HEK293T (cell line): ENCODE results near the gene TSNAX.

Source experiments
- BHLHE40 ChIP-seq: fragments of 450-650 bp; IDR thresholded peaks from 2 replicates; pipeline ENCODE4 v1.6.1; 2016; ENCODE audit warnings: mild to moderate bottlenecking, moderate library complexity, borderline replicate concordance
- FOXA1 ChIP-seq: fragments of 450-650 bp; IDR thresholded peaks from 2 replicates; pipeline ENCODE4 v1.6.1; 2016; ENCODE audit warnings: mild to moderate bottlenecking
- SP1 ChIP-seq: fragments of 450-650 bp; IDR thresholded peaks from 2 replicates; pipeline ENCODE4 v1.6.1; 2017
- ZNF384 ChIP-seq: fragments of 450-650 bp; IDR thresholded peaks from 2 replicates; pipeline ENCODE4 v1.6.1; 2016
- TF ChIP-seq, protein P1 (sequence below): fragments of 450-650 bp; IDR thresholded peaks from 2 replicates; pipeline ENCODE4 v1.6.1; 2016

DNA sequence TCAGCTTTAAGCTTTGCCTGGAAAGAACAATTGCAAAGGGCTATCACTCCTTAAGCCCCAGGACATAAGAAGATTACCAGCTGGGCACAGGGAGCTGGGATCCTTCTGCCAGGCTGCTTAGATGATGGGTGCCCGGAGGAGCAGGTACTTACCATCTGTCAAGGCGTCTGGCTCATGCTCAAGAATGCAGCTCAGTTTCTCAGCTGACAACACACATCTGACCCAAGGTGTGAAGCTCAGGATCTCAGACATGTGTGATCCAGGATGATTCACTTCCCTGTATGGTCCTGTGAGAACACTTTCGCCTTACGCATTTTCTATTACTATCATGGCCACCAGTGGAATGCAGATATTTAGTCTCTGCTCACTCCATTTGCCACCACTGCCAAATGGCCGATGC lies 83.4 kb downstream of the TSNAX start:
- no peak for TF ChIP-seq SP1
- TF ChIP-seq FOXA1 = no peak
- TF ChIP-seq BHLHE40 = no peak
- TF ChIP-seq, protein P1, sequence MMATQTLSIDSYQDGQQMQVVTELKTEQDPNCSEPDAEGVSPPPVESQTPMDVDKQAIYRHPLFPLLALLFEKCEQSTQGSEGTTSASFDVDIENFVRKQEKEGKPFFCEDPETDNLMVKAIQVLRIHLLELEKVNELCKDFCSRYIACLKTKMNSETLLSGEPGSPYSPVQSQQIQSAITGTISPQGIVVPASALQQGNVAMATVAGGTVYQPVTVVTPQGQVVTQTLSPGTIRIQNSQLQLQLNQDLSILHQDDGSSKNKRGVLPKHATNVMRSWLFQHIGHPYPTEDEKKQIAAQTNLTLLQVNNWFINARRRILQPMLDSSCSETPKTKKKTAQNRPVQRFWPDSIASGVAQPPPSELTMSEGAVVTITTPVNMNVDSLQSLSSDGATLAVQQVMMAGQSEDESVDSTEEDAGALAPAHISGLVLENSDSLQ = no peak
- TF ChIP-seq ZNF384 = no peak
